ENCODE data around the gene CADPS2. TPM values are rescaled to one million over a fixed set of nuclear protein-coding genes. Genes with fewer than 3 reads are reported as not detected.

The CADPS2 gene
- total and polyA plus RNA-seq, 2 of the 4 experiments (the other 2 are of a cell fraction), result 0.10 to 0.54 TPM

DNA sequence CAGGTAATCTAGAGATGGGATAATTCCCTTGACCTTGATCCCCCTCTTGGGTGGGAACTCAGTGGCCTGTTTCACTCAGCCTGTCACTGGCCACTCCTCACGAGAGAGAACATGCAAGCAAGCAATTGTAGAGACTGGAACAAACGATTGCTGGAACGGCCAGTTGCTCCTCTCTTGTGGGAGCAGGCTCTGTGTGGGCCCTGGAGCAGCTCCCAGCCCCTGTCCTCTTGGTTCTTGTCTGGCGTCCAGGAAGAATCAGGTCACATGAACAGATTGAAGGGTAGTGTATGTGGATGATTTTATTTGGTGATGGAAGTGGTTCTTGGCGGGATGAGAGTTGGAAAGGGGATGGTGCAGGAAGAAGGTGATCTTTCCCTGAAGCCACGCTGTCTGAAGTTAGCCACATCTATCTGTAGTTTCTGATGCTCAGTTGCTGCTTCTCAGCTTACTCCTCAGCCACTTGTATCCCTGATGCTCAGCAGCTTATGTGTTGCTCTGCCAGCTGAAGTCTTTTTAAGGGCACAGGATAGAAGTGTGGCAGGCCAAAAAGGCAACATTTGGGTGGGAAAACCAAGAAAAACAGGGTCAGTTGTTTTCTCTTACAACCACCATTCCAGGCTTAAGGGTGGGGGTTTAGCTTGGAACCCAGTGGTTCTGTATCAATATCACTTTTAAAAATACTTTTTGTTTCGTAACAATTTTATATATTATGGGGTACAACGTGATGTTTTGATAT, 203.3 kb downstream of the CADPS2 start:
- dilution Hi-C loops (cut with HindIII; ENCODE audit: low sequenced_read_pairs, unreplicated experiment) (no loop called here), in situ Hi-C loops (cut with MboI; ENCODE audit: low sequenced_read_pairs) (no loop called here), intact Hi-C loops (cut with micrococcal nuclease) (no loop called here)
- ChIA-PET CTCF (no interaction called here), POLR2A (ENCODE audit: unreplicated experiment) (no interaction called here)
- Histone ChIP-seq H3K79me1 (ENCODE audit: low read depth in 1 of 2, low read length in 2 of 2) (no peaks in the 10 kb centered on the region), H4K8ac (ENCODE audit: low read depth in 2 of 2, low read length in 2 of 2) (no peak overlapping the region), H3K9me1 (ENCODE audit: insufficient read depth, low read length) (no peaks in the 10 kb centered on the region), H4K5ac (ENCODE audit: low read depth, low read length) (no peak overlapping the region), H3K4me1 (ENCODE audit: control insufficient read depth, insufficient read depth, low read length) (no peaks in the 10 kb centered on the region), H2BK20ac (ENCODE audit: low read depth, low read length) (no peak overlapping the region), H2BK120ac (ENCODE audit: low read depth, low read length) (no peak overlapping the region), H3K4ac (ENCODE audit: low read depth, low read length) (no peak overlapping the region), H3K23ac (ENCODE audit: low read depth, low read length) (no peak overlapping the region), H3K4me2 (ENCODE audit: low read depth, low read length) (no peak overlapping the region), H2AK5ac (ENCODE audit: low read depth, low read length) (no peak overlapping the region), H3K4me3 (ENCODE audit: insufficient read depth, low read depth, low read length) (no peak overlapping the region), H3K9ac (ENCODE audit: low read depth, low read length) (no peak overlapping the region), H2AK9ac (replicated peaks; ENCODE audit: low read depth, low read length, poor library complexity) (no peak overlapping the region), H4K91ac (ENCODE audit: insufficient read depth, low read depth, low read length) (no peak overlapping the region), H3K18ac (ENCODE audit: low read depth, low read length) (no peak overlapping the region), H3K27me3 (ENCODE audit: control insufficient read depth, insufficient read depth, low read length) (no peaks in the 10 kb centered on the region), H2BK15ac (ENCODE audit: low read depth, low read length) (no peak overlapping the region), H3K36me3 (ENCODE audit: control insufficient read depth, insufficient read depth, low read length) (no peaks in the 10 kb centered on the region), H3K14ac (replicated peaks; ENCODE audit: low read depth, low read length) (no peak overlapping the region), H3K27ac (ENCODE audit: insufficient read depth, low read length) (no peak overlapping the region), H2AFZ (replicated peaks; ENCODE audit: low read length, poor library complexity) (no peak overlapping the region), H4K20me1 (ENCODE audit: insufficient read depth, low read length) (no peaks in the 10 kb centered on the region), H2BK5ac (ENCODE audit: low read depth, low read length, poor library complexity, severe bottlenecking) (no peak overlapping the region), H3K56ac (ENCODE audit: extremely low read depth, insufficient read depth, low read length) (no peak overlapping the region), H3K9me3 (ENCODE audit: control insufficient read depth, insufficient read depth, low read length) (peaks cover 4% of the 10 kb centered on the region; the same call in 1 of the 2 replicates)
- DNase-seq (no peak), ATAC-seq (ENCODE audit: low read depth) (no peak)
- WGBS, 2 experiments (ENCODE audit: extremely low coverage in 2 of 2, insufficient read length in 1 of 2), result 15 to 100% methylated on average over 1 to 4 of the region's 8 CpGs
- TF ChIP-seq BHLHE40 (IDR thresholded peaks at IDR 0.05; ENCODE audit: low read depth, low read length) (no peak), MXI1 (IDR thresholded peaks at IDR 0.05; ENCODE audit: borderline replicate concordance, low read depth, low read length) (no peak), MAZ (IDR thresholded peaks at IDR 0.05; ENCODE audit: borderline replicate concordance, low read depth, low read length) (no peak), FOS (IDR thresholded peaks at IDR 0.05; ENCODE audit: low read depth, low read length) (no peak), SMC3 (IDR thresholded peaks at IDR 0.05; ENCODE audit: low read depth, low read length) (no peak), RFX5 (IDR thresholded peaks at IDR 0.05; ENCODE audit: low read depth, low read length) (no peak), NFE2L2 (IDR thresholded peaks at IDR 0.05; ENCODE audit: low read depth, low read length) (no peak), CHD1 (IDR thresholded peaks at IDR 0.05; ENCODE audit: low read depth, low read length) (no peak), MAFK (IDR thresholded peaks at IDR 0.05; ENCODE audit: low read depth, low read length) (no peak), RCOR1 (IDR thresholded peaks at IDR 0.05; ENCODE audit: insufficient replicate concordance, low read length) (no peak), CEBPB (IDR thresholded peaks at IDR 0.05; ENCODE audit: low read depth, low read length) (no peak), POLR2A (IDR thresholded peaks at IDR 0.05; ENCODE audit: low read depth, low read length) (no peak), RAD21 (IDR thresholded peaks at IDR 0.05; ENCODE audit: low read length) (no peak)
- TF ChIP-seq, protein P1, sequence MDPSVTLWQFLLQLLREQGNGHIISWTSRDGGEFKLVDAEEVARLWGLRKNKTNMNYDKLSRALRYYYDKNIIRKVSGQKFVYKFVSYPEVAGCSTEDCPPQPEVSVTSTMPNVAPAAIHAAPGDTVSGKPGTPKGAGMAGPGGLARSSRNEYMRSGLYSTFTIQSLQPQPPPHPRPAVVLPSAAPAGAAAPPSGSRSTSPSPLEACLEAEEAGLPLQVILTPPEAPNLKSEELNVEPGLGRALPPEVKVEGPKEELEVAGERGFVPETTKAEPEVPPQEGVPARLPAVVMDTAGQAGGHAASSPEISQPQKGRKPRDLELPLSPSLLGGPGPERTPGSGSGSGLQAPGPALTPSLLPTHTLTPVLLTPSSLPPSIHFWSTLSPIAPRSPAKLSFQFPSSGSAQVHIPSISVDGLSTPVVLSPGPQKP (IDR thresholded peaks at IDR 0.05; ENCODE audit: borderline replicate concordance, low read depth, low read length), result no peak
- TF ChIP-seq, protein P2, sequence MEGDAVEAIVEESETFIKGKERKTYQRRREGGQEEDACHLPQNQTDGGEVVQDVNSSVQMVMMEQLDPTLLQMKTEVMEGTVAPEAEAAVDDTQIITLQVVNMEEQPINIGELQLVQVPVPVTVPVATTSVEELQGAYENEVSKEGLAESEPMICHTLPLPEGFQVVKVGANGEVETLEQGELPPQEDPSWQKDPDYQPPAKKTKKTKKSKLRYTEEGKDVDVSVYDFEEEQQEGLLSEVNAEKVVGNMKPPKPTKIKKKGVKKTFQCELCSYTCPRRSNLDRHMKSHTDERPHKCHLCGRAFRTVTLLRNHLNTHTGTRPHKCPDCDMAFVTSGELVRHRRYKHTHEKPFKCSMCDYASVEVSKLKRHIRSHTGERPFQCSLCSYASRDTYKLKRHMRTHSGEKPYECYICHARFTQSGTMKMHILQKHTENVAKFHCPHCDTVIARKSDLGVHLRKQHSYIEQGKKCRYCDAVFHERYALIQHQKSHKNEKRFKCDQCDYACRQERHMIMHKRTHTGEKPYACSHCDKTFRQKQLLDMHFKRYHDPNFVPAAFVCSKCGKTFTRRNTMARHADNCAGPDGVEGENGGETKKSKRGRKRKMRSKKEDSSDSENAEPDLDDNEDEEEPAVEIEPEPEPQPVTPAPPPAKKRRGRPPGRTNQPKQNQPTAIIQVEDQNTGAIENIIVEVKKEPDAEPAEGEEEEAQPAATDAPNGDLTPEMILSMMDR (conservative IDR thresholded peaks at IDR 0.05; ENCODE audit: low read depth, low read length), result no peak
- TF ChIP-seq, protein P3, sequence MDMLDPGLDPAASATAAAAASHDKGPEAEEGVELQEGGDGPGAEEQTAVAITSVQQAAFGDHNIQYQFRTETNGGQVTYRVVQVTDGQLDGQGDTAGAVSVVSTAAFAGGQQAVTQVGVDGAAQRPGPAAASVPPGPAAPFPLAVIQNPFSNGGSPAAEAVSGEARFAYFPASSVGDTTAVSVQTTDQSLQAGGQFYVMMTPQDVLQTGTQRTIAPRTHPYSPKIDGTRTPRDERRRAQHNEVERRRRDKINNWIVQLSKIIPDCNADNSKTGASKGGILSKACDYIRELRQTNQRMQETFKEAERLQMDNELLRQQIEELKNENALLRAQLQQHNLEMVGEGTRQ (IDR thresholded peaks at IDR 0.05; ENCODE audit: low read depth, low read length), result no peak
- BruUV-seq (replicated peaks), result no TSS peak
